SK-N-SH treated with all-trans-retinoic acid at 6 μM for 48 hours (cell line): ENCODE measurements around the gene FPR3.
A peak's percentile ranks its signal among the peaks of the same experiment; 100 is the strongest.

Experiments
- ATAC-seq: fragments of 200-7000 bp; cut with Tn5 transposase; 3 replicates; pipeline ENCODE4 v1.9.1; 2020; ENCODE audit warnings: mild to moderate bottlenecking, moderate library complexity
- ARNTL ChIP-seq: fragments of 450-650 bp; formaldehyde crosslinking; IDR thresholded peaks from 2 replicates; pipeline ENCODE4 v1.5.0; 2020; ENCODE audit warnings: low read depth, mild to moderate bottlenecking, moderate library complexity, borderline replicate concordance
- CREB5 ChIP-seq: fragments of 250-450 bp; sonication (Bioruptor Pico); IDR thresholded peaks from 2 replicates; pipeline ENCODE4 v1.5.1; 2020; ENCODE audit warnings: low read depth, mild to moderate bottlenecking, moderate library complexity
- CSDC2 ChIP-seq: fragments of 250-450 bp; sonication (Bioruptor Pico); IDR thresholded peaks from 2 replicates; pipeline ENCODE4 v1.5.0; 2020; ENCODE audit warnings: mild to moderate bottlenecking, moderate library complexity
- ESRRG ChIP-seq: fragments of 250-450 bp; sonication (Bioruptor Pico); IDR thresholded peaks from 2 replicates; pipeline ENCODE4 v1.6.1; 2021; ENCODE audit warnings: mild to moderate bottlenecking
- OSR1 ChIP-seq: fragments of 250-450 bp; sonication (Bioruptor Pico); IDR thresholded peaks from 2 replicates; pipeline ENCODE4 v1.8.0; 2022; ENCODE audit warnings: moderate library complexity, mild to moderate bottlenecking, inconsistent platforms
- PATZ1 ChIP-seq: fragments of 250-450 bp; sonication (Bioruptor Pico); IDR thresholded peaks from 2 replicates; pipeline ENCODE4 v1.8.0; 2020; ENCODE audit warnings: mild to moderate bottlenecking, moderate library complexity, borderline replicate concordance
- POU6F1 ChIP-seq: fragments of 250-450 bp; sonication (Bioruptor Pico); IDR thresholded peaks from 2 replicates; pipeline ENCODE4 v1.8.0; 2021; ENCODE audit warnings: low read depth, mild to moderate bottlenecking, moderate library complexity, borderline replicate concordance
- PPARA ChIP-seq: fragments of 250-450 bp; sonication (Bioruptor Pico); IDR thresholded peaks from 2 replicates; pipeline ENCODE4 v1.5.0; 2020; ENCODE audit warnings: mild to moderate bottlenecking, borderline replicate concordance
- RARB ChIP-seq: fragments of 250-450 bp; sonication (Bioruptor Pico); IDR thresholded peaks from 2 replicates; pipeline ENCODE4 v1.8.0; 2021; ENCODE audit warnings: mild to moderate bottlenecking, moderate library complexity
- SNAI2 ChIP-seq: fragments of 250-450 bp; sonication (Bioruptor Pico); IDR thresholded peaks from 2 replicates; pipeline ENCODE4 v1.5.0; 2020; ENCODE audit warnings: mild to moderate bottlenecking, moderate library complexity
- TCF4 ChIP-seq: fragments of 250-450 bp; sonication (Bioruptor Pico); IDR thresholded peaks from 2 replicates; pipeline ENCODE4 v1.8.0; 2021; ENCODE audit warnings: mild to moderate bottlenecking, moderate library complexity, borderline replicate concordance
- TOX ChIP-seq: fragments of 250-450 bp; sonication (Bioruptor Pico); IDR thresholded peaks from 2 replicates; pipeline ENCODE4 v1.8.0; 2021; ENCODE audit warnings: mild to moderate bottlenecking, moderate library complexity, borderline replicate concordance
- TSHZ2 ChIP-seq: fragments of 250-450 bp; sonication (Bioruptor Pico); IDR thresholded peaks from 2 replicates; pipeline ENCODE4 v1.5.0; 2020; ENCODE audit warnings: mild to moderate bottlenecking, moderate library complexity
- ZC3H10 ChIP-seq: fragments of 250-450 bp; sonication (Bioruptor Pico); IDR thresholded peaks from 2 replicates; pipeline ENCODE4 v1.5.1; 2021; ENCODE audit warnings: mild to moderate bottlenecking, moderate library complexity
- ZFP3 ChIP-seq: fragments of 250-450 bp; sonication (Bioruptor Pico); IDR thresholded peaks from 2 replicates; pipeline ENCODE4 v1.5.0; 2020; ENCODE audit warnings: mild to moderate bottlenecking, moderate library complexity
- ZFP30 ChIP-seq: fragments of 450-650 bp; formaldehyde crosslinking; IDR thresholded peaks from 2 replicates; pipeline ENCODE4 v1.5.0; 2022; ENCODE audit warnings: mild to moderate bottlenecking, moderate library complexity
- ZNF565 ChIP-seq: fragments of 450-650 bp; formaldehyde crosslinking; conservative IDR thresholded peaks from 2 replicates; pipeline ENCODE4 v1.5.0; 2020; ENCODE audit warnings: low read depth, mild to moderate bottlenecking, moderate library complexity
- ZNF70 ChIP-seq: fragments of 450-650 bp; formaldehyde crosslinking; IDR thresholded peaks from 2 replicates; pipeline ENCODE4 v1.5.0; 2020; ENCODE audit warnings: mild to moderate bottlenecking, moderate library complexity
- ZNF8 ChIP-seq: fragments of 450-650 bp; formaldehyde crosslinking; IDR thresholded peaks from 2 replicates; pipeline ENCODE4 v1.5.0; 2020; ENCODE audit warnings: mild to moderate bottlenecking, moderate library complexity

Gene FPR3

GRCh38 chr19:51798062-51798461, 3.1 kb downstream of the FPR3 start (continued):
- TF ChIP-seq TCF4 (CRISPR knock-in tag) (no peak), CSDC2 (CRISPR knock-in tag) (no peak), ZNF8 (CRISPR knock-in tag) (no peak), ZC3H10 (CRISPR knock-in tag) (no peak)

- 0 out of 2 replicates have a peak, but pooled peaks have one; percentile 36 for TF ChIP-seq ZFP3 (CRISPR knock-in tag)
- no peak for TF ChIP-seq PPARA (CRISPR knock-in tag)
- TF ChIP-seq PATZ1 (CRISPR knock-in tag) = no peak
- ATAC-seq = peak; percentile 100
Measured at GRCh38 chr19:51799034-51799773, 4.2 kb downstream of the FPR3 start.

- peak; percentile 57; the same call in 2 of the 3 replicates for ATAC-seq
- TF ChIP-seq PPARA (CRISPR knock-in tag) (no peak), PATZ1 (CRISPR knock-in tag) (no peak), ZFP30 (CRISPR knock-in tag) (no peak), TSHZ2 (CRISPR knock-in tag) (no peak), ZNF70 (CRISPR knock-in tag) (no peak), CSDC2 (CRISPR knock-in tag) (no peak)
Measured at GRCh38 chr19:51799774-51800472, 5.0 kb downstream of the FPR3 start.

- no peak for ATAC-seq
- TF ChIP-seq TCF4 (CRISPR knock-in tag) (no peak), POU6F1 (CRISPR knock-in tag) (no peak), ZNF565 (CRISPR knock-in tag) (no peak), ZC3H10 (CRISPR knock-in tag) (no peak), RARB (CRISPR knock-in tag) (no peak), SNAI2 (no peak), ZFP30 (CRISPR knock-in tag) (no peak), ZFP3 (CRISPR knock-in tag) (no peak), TOX (no peak), CSDC2 (CRISPR knock-in tag) (no peak), CREB5 (CRISPR knock-in tag) (no peak), ARNTL (CRISPR knock-in tag) (no peak), OSR1 (CRISPR knock-in tag) (no peak), ZNF70 (CRISPR knock-in tag) (no peak), PPARA (CRISPR knock-in tag) (no peak), TSHZ2 (CRISPR knock-in tag) (no peak), ESRRG (CRISPR knock-in tag) (no peak)
Measured at GRCh38 chr19:51800473-51801244, 5.7 kb downstream of the FPR3 start.
